Smooth muscle cell (in vitro differentiated cells): ENCODE data around the gene MAP1B. TPM values are rescaled to one million over a fixed set of nuclear protein-coding genes. Genes with fewer than 3 reads are reported as not detected.

Experiments used
- DNase-seq: peaks from one replicate; lab custom pipeline; 2025; ENCODE audit not compliant: unreplicated experiment; lab: John Stamatoyannopoulos, UW
- H2AFZ ChIP-seq: fragments of 200-600 bp; sonication (generic); 2 replicates; pipeline ENCODE4 v1.6.0; 2016; ENCODE audit warnings: antibody characterized with exemption, low read depth, mild to moderate bottlenecking
- H3F3A ChIP-seq: fragments of 200-600 bp; sonication (generic); 2 replicates; pipeline ENCODE4 v1.6.0; 2017; ENCODE audit warnings: antibody characterized with exemption, low read depth
- H3K27ac ChIP-seq: fragments of 200-600 bp; sonication (generic); 2 replicates; pipeline ENCODE4 v1.5.1; 2016; ENCODE audit warnings: low read depth, mild to moderate bottlenecking
- H3K27me3 ChIP-seq: fragments of 200-600 bp; sonication (generic); 2 replicates; pipeline ENCODE4 v1.6.1; 2016; ENCODE audit warnings: low read depth, mild to moderate bottlenecking
- H3K36me3 ChIP-seq: fragments of 200-600 bp; sonication (generic); 2 replicates; pipeline ENCODE4 v1.5.1; 2016; ENCODE audit warnings: low read depth
- H3K4me1 ChIP-seq: fragments of 200-600 bp; sonication (generic); 2 replicates; pipeline ENCODE4 v1.5.1; 2016; ENCODE audit warnings: low read depth
- H3K4me2 ChIP-seq: fragments of 200-600 bp; sonication (generic); 2 replicates; pipeline ENCODE4 v1.6.0; 2016; ENCODE audit warnings: mild to moderate bottlenecking
- H3K4me3 ChIP-seq: fragments of 200-600 bp; sonication (generic); 2 replicates; pipeline ENCODE4 v1.5.1; 2016; ENCODE audit warnings: mild to moderate bottlenecking
- H3K79me2 ChIP-seq: fragments of 200-600 bp; sonication (generic); 2 replicates; pipeline ENCODE4 v1.6.0; 2016; ENCODE audit warnings: low read depth, mild to moderate bottlenecking
- H3K9ac ChIP-seq: fragments of 200-600 bp; sonication (generic); 2 replicates; pipeline ENCODE4 v1.6.0; 2016; ENCODE audit warnings: low read depth
- H3K9me3 ChIP-seq: fragments of 200-600 bp; sonication (generic); replicated peaks from 2 replicates; pipeline ENCODE4 v1.5.1; 2016; ENCODE audit warnings: low read depth
- H4K20me1 ChIP-seq: fragments of 200-600 bp; sonication (generic); 2 replicates; pipeline ENCODE4 v1.6.0; 2016; ENCODE audit warnings: low read depth
- WGBS: methylation state at CpG from one replicate; pipeline ENCODE4 v1.1.7; 2016; ENCODE audit warnings: low lambda C conversion rate; 5-methylcytosine and 5-hydroxymethylcytosine counted together
- polyA plus RNA-seq: library from polyadenylated mRNA; unstranded; fragments of >200 nt; fragmentation: Nextera tagmentation; extraction: Ambion mirVana; gene quantifications from 2 replicates; pipeline ENCODE4 v1.2.1, GENCODE V29; 2016
- total RNA-seq: library from RNA; depleted of rRNA; stranded (reverse); fragments of >200 nt; gene quantifications from 2 replicates; pipeline ENCODE4 v1.2.3, GENCODE V29; 2014
- TF ChIP-seq, protein P1 (sequence below): fragments of 200-600 bp; sonication (generic); IDR thresholded peaks from 2 replicates; pipeline ENCODE4 v1.5.1; 2017; ENCODE audit warnings: borderline replicate concordance, mild to moderate bottlenecking, antibody characterized with exemption; ENCODE audit not compliant: insufficient read depth, poor library complexity, severe bottlenecking

The MAP1B gene
- total and polyA plus RNA-seq, 2 experiments from 2014 or later, result 111 to 143 TPM

GRCh38 chr5:72166070-72166979 is 59.0 kb downstream of the MAP1B start:
- Histone ChIP-seq H2AFZ (peak overlapping the region; percentile 50), H3K36me3 (no peaks in the 10 kb centered on the region), H3K79me2 (peaks cover 82% of the 10 kb centered on the region), H4K20me1 (peaks cover 61% of the 10 kb centered on the region), H3K9ac (peak overlapping the region; percentile 23), H3K4me1 (peaks cover 32% of the 10 kb centered on the region), H3K27ac (peak overlapping the region; percentile 77), H3K4me2 (peak overlapping the region; percentile 76), H3K4me3 (no peak overlapping the region), H3K27me3 (no peaks in the 10 kb centered on the region), H3F3A (peaks cover 18% of the 10 kb centered on the region), H3K9me3 (no peaks in the 10 kb centered on the region)
- TF ChIP-seq, protein P1, sequence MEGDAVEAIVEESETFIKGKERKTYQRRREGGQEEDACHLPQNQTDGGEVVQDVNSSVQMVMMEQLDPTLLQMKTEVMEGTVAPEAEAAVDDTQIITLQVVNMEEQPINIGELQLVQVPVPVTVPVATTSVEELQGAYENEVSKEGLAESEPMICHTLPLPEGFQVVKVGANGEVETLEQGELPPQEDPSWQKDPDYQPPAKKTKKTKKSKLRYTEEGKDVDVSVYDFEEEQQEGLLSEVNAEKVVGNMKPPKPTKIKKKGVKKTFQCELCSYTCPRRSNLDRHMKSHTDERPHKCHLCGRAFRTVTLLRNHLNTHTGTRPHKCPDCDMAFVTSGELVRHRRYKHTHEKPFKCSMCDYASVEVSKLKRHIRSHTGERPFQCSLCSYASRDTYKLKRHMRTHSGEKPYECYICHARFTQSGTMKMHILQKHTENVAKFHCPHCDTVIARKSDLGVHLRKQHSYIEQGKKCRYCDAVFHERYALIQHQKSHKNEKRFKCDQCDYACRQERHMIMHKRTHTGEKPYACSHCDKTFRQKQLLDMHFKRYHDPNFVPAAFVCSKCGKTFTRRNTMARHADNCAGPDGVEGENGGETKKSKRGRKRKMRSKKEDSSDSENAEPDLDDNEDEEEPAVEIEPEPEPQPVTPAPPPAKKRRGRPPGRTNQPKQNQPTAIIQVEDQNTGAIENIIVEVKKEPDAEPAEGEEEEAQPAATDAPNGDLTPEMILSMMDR, result no peak
- peak; percentile 30 for DNase-seq
- 14% methylated on average over 15 of the region's 15 CpGs for WGBS

GRCh38 chr5:72167257-72167656 is 60.0 kb downstream of the MAP1B start:
- Histone ChIP-seq H3K4me1 (peaks cover 32% of the 10 kb centered on the region), H3K36me3 (no peaks in the 10 kb centered on the region), H3K4me2 (peak overlapping the region; percentile 76), H3K4me3 (no peak overlapping the region), H4K20me1 (peaks cover 67% of the 10 kb centered on the region), H3K79me2 (peaks cover 80% of the 10 kb centered on the region), H2AFZ (no peak overlapping the region), H3K9ac (no peak overlapping the region), H3K27ac (peak overlapping the region; percentile 77), H3K9me3 (no peaks in the 10 kb centered on the region), H3F3A (peaks cover 18% of the 10 kb centered on the region), H3K27me3 (no peaks in the 10 kb centered on the region)
- 91% methylated on average over 1 of the region's 1 CpG for WGBS
- no peak for DNase-seq
- TF ChIP-seq, protein P1, result no peak

- WGBS, result 87% methylated on average over 8 of the region's 8 CpGs
- H3F3A ChIP-seq, result peaks cover 18% of the 10 kb centered on the region
Measured at GRCh38 chr5:72167804-72168203, 60.5 kb downstream of the MAP1B start.

More at GRCh38 chr5:72167804-72168203, 60.5 kb downstream of the MAP1B start:
- no peaks in the 10 kb centered on the region for H3K9me3 ChIP-seq
- peaks cover 32% of the 10 kb centered on the region for H3K4me1 ChIP-seq
- H4K20me1 ChIP-seq, result peaks cover 73% of the 10 kb centered on the region
- no peak overlapping the region for H3K4me2 ChIP-seq
- H3K4me3 ChIP-seq, result no peak overlapping the region
- H2AFZ ChIP-seq, result no peak overlapping the region
- no peak overlapping the region for H3K9ac ChIP-seq
- no peak for DNase-seq
- no peak overlapping the region for H3K27ac ChIP-seq
- no peaks in the 10 kb centered on the region for H3K27me3 ChIP-seq
- H3K79me2 ChIP-seq, result peaks cover 79% of the 10 kb centered on the region
- H3K36me3 ChIP-seq, result no peaks in the 10 kb centered on the region
- TF ChIP-seq, protein P1, result no peak
